ENCODE results near the gene ACMSD.

- no peak for TF ChIP-seq CTCF (IDR thresholded peaks at IDR 0.05)
- no peak for TF ChIP-seq JUN (IDR thresholded peaks at IDR 0.05)
- TF ChIP-seq RAD21 (conservative IDR thresholded peaks at IDR 0.05 in 1 of 2, IDR thresholded peaks at IDR 0.05 in 1 of 2) = no peak
- TF ChIP-seq REST (IDR thresholded peaks at IDR 0.05) = no peak
- TF ChIP-seq POLR2A (IDR thresholded peaks at IDR 0.05; ENCODE audit: low read length) = no peak
- TF ChIP-seq NR3C1 (IDR thresholded peaks at IDR 0.05) = no peak
- no peak for TF ChIP-seq RARB (CRISPR knock-in tag; IDR thresholded peaks at IDR 0.05)
- no peak for TF ChIP-seq CEBPB (IDR thresholded peaks at IDR 0.05)
These were observed 60.8 kb downstream of the ACMSD start for GRCh38 chr2:134899204-134899603.
